Muscle of leg (tissue), 11 donors: Measurements from ENCODE around the gene PCDHAC2. TPM values are rescaled to one million over a fixed set of nuclear protein-coding genes. Genes with fewer than 3 reads are reported as not detected.

Source experiments
- DNase-seq: peaks from one replicate; pipeline ENCODE4 v3.0.0; 2013
- H3K27ac ChIP-seq: one replicate; pipeline ENCODE4 v1.5.1; 2013; ENCODE audit warnings: mild to moderate bottlenecking, low read length, control low read depth
- H3K27me3 ChIP-seq: one replicate; pipeline ENCODE4 v1.6.1; 2013; ENCODE audit warnings: low read length; ENCODE audit not compliant: control insufficient read depth, insufficient read depth
- H3K36me3 ChIP-seq: one replicate; pipeline ENCODE4 v1.6.1; 2013; ENCODE audit warnings: low read length; ENCODE audit not compliant: control insufficient read depth, insufficient read depth
- H3K4me1 ChIP-seq: one replicate; pipeline ENCODE4 v1.6.1; 2013; ENCODE audit warnings: low read length; ENCODE audit not compliant: control insufficient read depth, insufficient read depth
- H3K4me3 ChIP-seq: one replicate; pipeline ENCODE4 v1.5.1; 2013; ENCODE audit warnings: low read length, control low read depth
- H3K9me3 ChIP-seq: replicated peaks from 2 replicates; pipeline ENCODE4 v1.6.1; 2013; ENCODE audit warnings: low read depth, low read length; ENCODE audit not compliant: control insufficient read depth
- WGBS: methylation state at CpG from one replicate; pipeline ENCODE4 v1.1.5; 2013; ENCODE audit warnings: missing lambda C conversion rate; ENCODE audit not compliant: insufficient coverage; 5-methylcytosine and 5-hydroxymethylcytosine counted together
- polyA plus RNA-seq, 8 donors: library from polyadenylated mRNA; unstranded; fragments of 120-200 nt; gene quantifications; one replicate each; pipeline versions ENCODE4 v1.2.1 to v1.2.3, GENCODE V29; 2013; ENCODE audit warnings: inconsistent platforms in 1 of 8, low replicate concordance in 1 of 8; ENCODE audit not compliant: insufficient read length in 8 of 8, insufficient read depth in 1 of 8
- total RNA-seq: library from RNA; stranded (reverse); fragments of 120-200 nt; gene quantifications from one replicate; pipeline ENCODE4 v1.2.4, GENCODE V29; 2013

The PCDHAC2 gene
- total and polyA plus RNA-seq, 9 donors, result 0.83 to 3.9 (median 1.9) TPM

- WGBS, result no CpG with 5 or more reads among the region's 2 CpGs
- no peaks in the 10 kb centered on the region for H3K36me3 ChIP-seq
Measured at GRCh38 chr5:140953234-140953633, 13.0 kb upstream of the PCDHAC2 start.

DNA sequence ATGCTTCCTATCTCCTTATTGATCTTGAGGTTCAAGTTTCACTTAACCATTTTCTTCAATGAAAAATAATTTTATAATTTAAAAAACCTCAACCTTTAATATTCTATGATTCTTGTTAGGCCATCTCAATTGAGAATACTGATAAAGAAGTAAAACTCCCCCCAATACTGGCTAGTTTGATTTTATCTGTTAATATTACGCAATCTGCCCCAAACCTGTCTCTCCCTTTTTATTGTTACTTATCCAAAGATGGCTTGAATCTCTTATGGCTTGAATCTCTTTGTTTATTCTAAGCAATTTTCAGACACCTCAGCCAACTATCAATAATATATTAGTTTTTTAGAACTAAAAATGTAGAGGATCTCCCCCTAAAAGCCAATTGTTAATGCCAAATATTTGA lies 4.1 kb upstream of the PCDHAC2 start:
- no CpG with 5 or more reads among the region's 1 CpG for WGBS
- Histone ChIP-seq H3K9me3 (no peaks in the 10 kb centered on the region), H3K27me3 (peaks cover 15% of the 10 kb centered on the region), H3K27ac (no peak overlapping the region), H3K4me3 (no peak overlapping the region), H3K36me3 (no peaks in the 10 kb centered on the region), H3K4me1 (peaks cover 9% of the 10 kb centered on the region)
- no peak for DNase-seq

More at GRCh38 chr5:140953234-140953633, 13.0 kb upstream of the PCDHAC2 start:
- no peak overlapping the region for H3K4me3 ChIP-seq
- H3K27me3 ChIP-seq, result no peaks in the 10 kb centered on the region
- H3K9me3 ChIP-seq, result no peaks in the 10 kb centered on the region
- DNase-seq, result no peak
- H3K27ac ChIP-seq, result no peak overlapping the region
- no peaks in the 10 kb centered on the region for H3K4me1 ChIP-seq

- H3K36me3 ChIP-seq, result no peaks in the 10 kb centered on the region
- 86% methylated on average over 1 of the region's 3 CpGs for WGBS
- no peak for DNase-seq
- H3K4me3 ChIP-seq, result no peak overlapping the region
- peaks cover 27% of the 10 kb centered on the region for H3K27me3 ChIP-seq
- H3K27ac ChIP-seq, result no peak overlapping the region
- H3K9me3 ChIP-seq, result no peaks in the 10 kb centered on the region
- H3K4me1 ChIP-seq, result peaks cover 11% of the 10 kb centered on the region
Measured at GRCh38 chr5:140964356-140964755, 1.9 kb upstream of the PCDHAC2 start.

- no peak for DNase-seq
- H3K27ac ChIP-seq, result no peak overlapping the region
- 2% methylated on average over 8 of the region's 9 CpGs for WGBS
- no peaks in the 10 kb centered on the region for H3K9me3 ChIP-seq
- H3K4me3 ChIP-seq, result peak overlapping the region; percentile 57
- peaks cover 27% of the 10 kb centered on the region for H3K27me3 ChIP-seq
- peaks cover 11% of the 10 kb centered on the region for H3K4me1 ChIP-seq
- no peaks in the 10 kb centered on the region for H3K36me3 ChIP-seq
Measured at GRCh38 chr5:140965905-140966292, 377 bp upstream of the PCDHAC2 start.

DNA sequence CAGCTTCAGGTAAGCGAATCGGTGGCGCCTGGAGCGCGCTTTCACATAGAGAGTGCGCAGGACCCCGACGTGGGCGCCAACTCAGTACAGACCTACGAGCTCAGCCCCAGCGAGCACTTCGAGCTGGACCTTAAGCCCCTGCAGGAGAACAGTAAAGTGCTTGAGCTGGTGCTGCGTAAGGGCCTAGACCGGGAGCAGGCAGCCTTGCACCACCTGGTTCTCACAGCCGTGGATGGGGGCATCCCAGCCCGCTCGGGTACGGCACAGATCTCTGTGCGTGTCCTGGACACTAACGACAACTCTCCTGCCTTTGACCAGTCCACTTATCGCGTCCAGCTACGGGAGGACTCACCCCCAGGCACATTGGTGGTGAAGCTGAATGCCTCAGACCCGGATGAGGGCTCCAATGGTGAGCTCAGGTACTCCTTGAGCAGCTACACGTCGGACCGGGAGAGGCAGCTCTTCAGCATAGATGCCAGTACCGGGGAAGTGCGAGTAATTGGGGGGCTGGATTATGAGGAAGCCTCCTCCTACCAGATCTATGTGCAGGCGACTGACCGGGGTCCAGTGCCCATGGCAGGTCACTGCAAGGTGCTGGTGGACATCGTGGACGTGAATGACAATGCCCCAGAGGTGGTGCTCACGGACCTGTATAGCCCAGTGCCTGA lies 1.1 kb downstream of the PCDHAC2 start:
- 21% methylated on average over 33 of the region's 34 CpGs for WGBS
- peaks cover 11% of the 10 kb centered on the region for H3K4me1 ChIP-seq
- H3K4me3 ChIP-seq, result peak overlapping the region; percentile 57
- no peaks in the 10 kb centered on the region for H3K36me3 ChIP-seq
- H3K27ac ChIP-seq, result no peak overlapping the region
- peaks cover 27% of the 10 kb centered on the region for H3K27me3 ChIP-seq
- no peak for DNase-seq
- H3K9me3 ChIP-seq, result no peaks in the 10 kb centered on the region

DNA sequence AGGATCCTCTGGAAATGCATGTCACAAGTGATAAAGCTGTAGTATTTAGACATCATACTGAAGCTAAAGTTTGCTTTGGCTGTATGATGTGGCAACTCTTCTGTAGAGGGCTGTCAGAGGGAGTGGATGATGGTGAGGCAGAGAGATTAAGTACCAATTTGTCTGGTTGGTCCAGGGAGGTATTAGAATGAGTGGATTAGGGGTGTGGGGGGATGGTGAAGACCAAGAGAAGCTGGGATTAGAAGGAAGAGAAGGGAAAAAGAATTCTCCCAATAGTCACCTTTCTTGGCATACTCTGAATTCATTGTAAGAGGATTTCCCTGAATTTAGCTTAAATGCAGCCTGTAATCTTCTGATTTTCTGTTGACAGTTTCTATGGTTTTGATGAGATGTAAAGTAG lies 3.6 kb downstream of the PCDHAC2 start:
- Histone ChIP-seq H3K4me1 (peaks cover 11% of the 10 kb centered on the region), H3K36me3 (no peaks in the 10 kb centered on the region), H3K9me3 (no peaks in the 10 kb centered on the region), H3K4me3 (no peak overlapping the region), H3K27ac (no peak overlapping the region), H3K27me3 (peaks cover 27% of the 10 kb centered on the region)
- no peak for DNase-seq

- peaks cover 3% of the 10 kb centered on the region for H3K4me1 ChIP-seq
- H3K27ac ChIP-seq, result no peak overlapping the region
- no peak for DNase-seq
- H3K9me3 ChIP-seq, result no peaks in the 10 kb centered on the region
- no peaks in the 10 kb centered on the region for H3K36me3 ChIP-seq
- no peaks in the 10 kb centered on the region for H3K27me3 ChIP-seq
- no peak overlapping the region for H3K4me3 ChIP-seq
Measured at GRCh38 chr5:140973550-140973949, 7.3 kb downstream of the PCDHAC2 start.

DNA sequence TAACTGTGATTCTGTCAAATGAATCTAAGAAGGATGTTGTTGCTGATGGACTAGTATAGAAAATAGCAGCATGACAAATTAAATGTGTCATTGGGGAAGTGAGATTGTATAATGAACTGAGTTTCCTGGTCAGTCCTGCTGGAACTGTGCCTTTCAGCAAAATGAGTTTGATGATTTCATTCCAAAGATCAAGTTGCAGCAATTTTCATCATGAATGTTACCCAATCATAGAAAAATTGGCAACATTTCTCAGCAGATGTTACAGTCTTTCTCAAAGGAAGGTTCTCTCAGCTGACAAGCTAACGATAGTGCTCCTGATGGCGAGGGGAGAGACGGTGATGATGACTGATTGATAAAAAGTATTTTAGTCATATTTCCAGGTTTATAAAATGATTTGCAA lies 10.7 kb downstream of the PCDHAC2 start:
- peaks cover 3% of the 10 kb centered on the region for H3K4me1 ChIP-seq
- no peak overlapping the region for H3K27ac ChIP-seq
- no peaks in the 10 kb centered on the region for H3K36me3 ChIP-seq
- DNase-seq, result peak; percentile 79
- H3K27me3 ChIP-seq, result no peaks in the 10 kb centered on the region
- no peak overlapping the region for H3K4me3 ChIP-seq
- WGBS, result no CpG with 5 or more reads among the region's 3 CpGs
- H3K9me3 ChIP-seq, result no peaks in the 10 kb centered on the region

GRCh38 chr5:140978260-140978659 lies 12.0 kb downstream of the PCDHAC2 start:
- H3K36me3 ChIP-seq, result no peaks in the 10 kb centered on the region
- H3K27me3 ChIP-seq, result no peaks in the 10 kb centered on the region
- H3K27ac ChIP-seq, result no peak overlapping the region
- WGBS, result 88% methylated on average over 1 of the region's 2 CpGs
- no peak overlapping the region for H3K4me3 ChIP-seq
- no peaks in the 10 kb centered on the region for H3K9me3 ChIP-seq
- H3K4me1 ChIP-seq, result peaks cover 3% of the 10 kb centered on the region
- DNase-seq, result no peak

- no peak overlapping the region for H3K4me3 ChIP-seq
- WGBS, result 83% methylated on average over 1 of the region's 1 CpG
- DNase-seq, result no peak
- H3K27me3 ChIP-seq, result no peaks in the 10 kb centered on the region
- no peaks in the 10 kb centered on the region for H3K36me3 ChIP-seq
- H3K27ac ChIP-seq, result no peak overlapping the region
- peaks cover 3% of the 10 kb centered on the region for H3K4me1 ChIP-seq
- H3K9me3 ChIP-seq, result no peaks in the 10 kb centered on the region
Measured at GRCh38 chr5:140978983-140979382, 12.7 kb downstream of the PCDHAC2 start.
